WTC11 (cell line): Measurements from ENCODE around the gene RARA.

ENCODE experiments used
- CBFB ChIP-seq: sonication (generic); formaldehyde crosslinking; IDR thresholded peaks from 2 replicates; pipeline ENCODE4 v1.8.1; 2022; ENCODE audit warnings: mild to moderate bottlenecking, low read depth, missing genetic modification reagents
- CTCF ChIP-seq: fragments of 200-600 bp; IDR thresholded peaks from 2 replicates; pipeline ENCODE4 v1.8.0; 2022; ENCODE audit warnings: antibody characterized with exemption
- NR3C1 ChIP-seq: sonication (generic); formaldehyde crosslinking; conservative IDR thresholded peaks from 2 replicates; pipeline ENCODE4 v1.8.1; 2023; ENCODE audit warnings: low read depth, mild to moderate bottlenecking, missing genetic modification reagents

GRCh38 chr17:40281663-40282062 is 27.3 kb upstream of the RARA start:
- TF ChIP-seq NR3C1, result no peak
- no peak for TF ChIP-seq CBFB
- no peak for TF ChIP-seq CTCF
